GM23338 (cell line): ENCODE results near the gene PPIP5K2.

Experiments
- CTCF ChIP-seq, 2 experiments: fragments of 200-600 bp in 1 of 2; sonication (generic) in 1 of 2; conservative IDR thresholded peaks; 2 replicates each; pipeline versions ENCODE4 v1.5.1 to v1.6.1; 2016 to 2017; ENCODE audit warnings: antibody characterized with exemption in 2 of 2, low read depth in 2 of 2, mild to moderate bottlenecking in 2 of 2, moderate library complexity in 1 of 2
- EZH2 ChIP-seq: fragments of 200-600 bp; sonication (generic); IDR thresholded peaks from one replicate; pipeline ENCODE4 v1.8.0; 2017; ENCODE audit warnings: antibody characterized with exemption, mild to moderate bottlenecking, low read depth; ENCODE audit not compliant: unreplicated experiment
- EZH2phosphoT487 ChIP-seq: fragments of 200-600 bp; sonication (generic); IDR thresholded peaks from one replicate; pipeline ENCODE4 v1.8.1; 2018; ENCODE audit warnings: antibody characterized with exemption; ENCODE audit not compliant: unreplicated experiment
- NANOG ChIP-seq: IDR thresholded peaks from 2 replicates; pipeline ENCODE4 v1.6.1; 2016; ENCODE audit warnings: antibody characterized with exemption, borderline replicate concordance
- POLR2AphosphoS5 ChIP-seq: IDR thresholded peaks from 2 replicates; pipeline ENCODE4 v1.6.1; 2016; ENCODE audit warnings: antibody characterized with exemption, low read depth
- REST ChIP-seq: IDR thresholded peaks from one replicate; pipeline ENCODE4 v1.6.1; 2018; ENCODE audit warnings: antibody characterized with exemption; ENCODE audit not compliant: unreplicated experiment

GRCh38 chr5:103216697-103217096, 96.6 kb downstream of the PPIP5K2 start:
- TF ChIP-seq CTCF (conservative IDR thresholded peaks at IDR 0.05; ENCODE audit: low read depth in 2 of 2) (no peak), NANOG (no peak), POLR2AphosphoS5 (no peak), EZH2phosphoT487 (no peak), REST (no peak), EZH2 (no peak)
